IMR-90 (cell line): ENCODE results near the gene IL20RA. TPM values are rescaled to one million over a fixed set of nuclear protein-coding genes. Genes with fewer than 3 reads are reported as not detected.

ENCODE experiments used
- ATAC-seq: fragments of 200-7000 bp; cut with Tn5 transposase; 2 replicates; pipeline ENCODE4 v1.9.1; 2020; ENCODE audit warnings: low read depth, mild to moderate bottlenecking, moderate library complexity
- BruUV-seq: library from RNA; stranded (reverse); fragments of 400-500 nt; replicated peaks from 2 replicates; lab custom pipeline; 2021; lab: Mats Ljungman, UMichigan
- CTCF ChIA-PET: fragments of 300-600 bp; formaldehyde crosslinking; extraction: SDS; loops from one replicate; lab custom pipeline; 2021; ENCODE audit warnings: antibody characterized with exemption; lab: Yijun Ruan, JAX
- POLR2A ChIA-PET: fragments of 300-600 bp; sonication (Branson Sonifier 250); formaldehyde crosslinking; loops from one replicate; lab custom pipeline; 2022; ENCODE audit warnings: antibody characterized with exemption; ENCODE audit not compliant: unreplicated experiment; lab: Charles Lee
- DNase-seq: peaks from one replicate; pipeline ENCODE4 v3.0.0; 2013
- H2AFZ ChIP-seq: replicated peaks from 2 replicates; pipeline ENCODE3; 2013; ENCODE audit warnings: low read length, mild to moderate bottlenecking; ENCODE audit not compliant: poor library complexity
- H2AK5ac ChIP-seq: 2 replicates; pipeline ENCODE4 v1.6.1; 2013; ENCODE audit warnings: low read depth, low read length, inconsistent platforms
- H2AK9ac ChIP-seq: replicated peaks from 2 replicates; pipeline ENCODE3; 2013; ENCODE audit warnings: mild to moderate bottlenecking, low read depth, low read length, moderate library complexity; ENCODE audit not compliant: poor library complexity
- H2BK120ac ChIP-seq: 2 replicates; pipeline ENCODE4 v1.6.1; 2013; ENCODE audit warnings: low read depth, low read length, inconsistent platforms
- H2BK15ac ChIP-seq: 3 replicates; pipeline ENCODE4 v1.6.1; 2013; ENCODE audit warnings: low read depth, low read length, inconsistent platforms
- H2BK20ac ChIP-seq: 2 replicates; pipeline ENCODE4 v1.6.1; 2013; ENCODE audit warnings: low read depth, mild to moderate bottlenecking, inconsistent platforms, low read length, moderate library complexity
- H2BK5ac ChIP-seq: 2 replicates; pipeline ENCODE4 v1.6.1; 2013; ENCODE audit warnings: mild to moderate bottlenecking, low read depth, low read length, inconsistent platforms; ENCODE audit not compliant: poor library complexity, severe bottlenecking
- H3K14ac ChIP-seq: replicated peaks from 2 replicates; pipeline ENCODE4 v1.6.1; 2013; ENCODE audit warnings: low read depth, low read length, inconsistent platforms
- H3K18ac ChIP-seq: 2 replicates; pipeline ENCODE4 v1.6.1; 2013; ENCODE audit warnings: low read depth, low read length, control low read depth
- H3K23ac ChIP-seq: 2 replicates; pipeline ENCODE4 v1.6.1; 2013; ENCODE audit warnings: low read depth, low read length, inconsistent platforms
- H3K27ac ChIP-seq: 2 replicates; pipeline ENCODE4 v1.5.1; 2013; ENCODE audit warnings: mild to moderate bottlenecking, control low read depth, low read length; ENCODE audit not compliant: insufficient read depth
- H3K27me3 ChIP-seq: 2 replicates; pipeline ENCODE4 v1.6.1; 2013; ENCODE audit warnings: low read length; ENCODE audit not compliant: control insufficient read depth, insufficient read depth
- H3K36me3 ChIP-seq: 2 replicates; pipeline ENCODE4 v1.6.1; 2013; ENCODE audit warnings: low read length, mixed read lengths; ENCODE audit not compliant: control insufficient read depth, insufficient read depth
- H3K4ac ChIP-seq: 2 replicates; pipeline ENCODE4 v1.6.1; 2013; ENCODE audit warnings: low read depth, low read length, inconsistent platforms
- H3K4me1 ChIP-seq: 2 replicates; pipeline ENCODE4 v1.6.1; 2013; ENCODE audit warnings: low read length, mixed read lengths; ENCODE audit not compliant: control insufficient read depth, insufficient read depth
- H3K4me2 ChIP-seq: 2 replicates; pipeline ENCODE4 v1.6.1; 2013; ENCODE audit warnings: low read depth, mild to moderate bottlenecking, control low read depth, low read length, moderate library complexity
- H3K4me3 ChIP-seq: 2 replicates; pipeline ENCODE4 v1.5.1; 2013; ENCODE audit warnings: low read depth, mild to moderate bottlenecking, control low read depth, low read length, moderate library complexity; ENCODE audit not compliant: insufficient read depth
- H3K56ac ChIP-seq: 2 replicates; pipeline ENCODE4 v1.6.1; 2013; ENCODE audit warnings: low read length, inconsistent platforms; ENCODE audit not compliant: insufficient read depth; ENCODE audit errors: extremely low read depth
- H3K79me1 ChIP-seq, 2 experiments: 2 replicates each; pipeline ENCODE4 v1.6.1; 2013; ENCODE audit warnings: low read length in 2 of 2, inconsistent platforms in 1 of 2, low read depth in 1 of 2
- H3K9ac ChIP-seq: 2 replicates; pipeline ENCODE4 v1.6.1; 2013; ENCODE audit warnings: low read depth, low read length, control low read depth
- H3K9me1 ChIP-seq: 2 replicates; pipeline ENCODE4 v1.6.1; 2013; ENCODE audit warnings: low read length, inconsistent platforms; ENCODE audit not compliant: insufficient read depth
- H3K9me3 ChIP-seq: 2 replicates; pipeline ENCODE4 v1.6.1; 2013; ENCODE audit warnings: low read length; ENCODE audit not compliant: control insufficient read depth, insufficient read depth
- H4K20me1 ChIP-seq: 2 replicates; pipeline ENCODE4 v1.6.1; 2013; ENCODE audit warnings: low read length, inconsistent platforms; ENCODE audit not compliant: insufficient read depth
- H4K5ac ChIP-seq: 2 replicates; pipeline ENCODE4 v1.6.1; 2013; ENCODE audit warnings: mild to moderate bottlenecking, low read depth, low read length, control low read depth
- H4K8ac ChIP-seq, 2 experiments: 2 replicates each; pipeline ENCODE4 v1.6.1; 2013; ENCODE audit warnings: low read depth in 2 of 2, low read length in 2 of 2, control low read depth in 1 of 2, inconsistent platforms in 1 of 2
- H4K91ac ChIP-seq: 2 replicates; pipeline ENCODE4 v1.6.1; 2013; ENCODE audit warnings: low read depth, low read length, inconsistent platforms; ENCODE audit not compliant: insufficient read depth
- BHLHE40 ChIP-seq: fragments of 150-350 bp; IDR thresholded peaks from 2 replicates; pipeline ENCODE4 v1.6.1; 2016; ENCODE audit warnings: mild to moderate bottlenecking, low read depth, low read length
- CEBPB ChIP-seq: IDR thresholded peaks from 2 replicates; pipeline ENCODE4 v1.6.1; 2012; ENCODE audit warnings: low read depth, low read length, improper control_type of control experiment
- ELK1 ChIP-seq: fragments of 150-350 bp; IDR thresholded peaks from 2 replicates; pipeline ENCODE4 v1.6.1; 2016; ENCODE audit warnings: low read depth, mild to moderate bottlenecking, low read length, moderate library complexity, borderline replicate concordance
- FOS ChIP-seq: fragments of 150-350 bp; IDR thresholded peaks from 2 replicates; pipeline ENCODE4 v1.6.1; 2016; ENCODE audit warnings: low read depth, low read length
- MAFK ChIP-seq: IDR thresholded peaks from 2 replicates; pipeline ENCODE4 v1.6.1; 2012; ENCODE audit warnings: low read depth, low read length, improper control_type of control experiment
- MAZ ChIP-seq: IDR thresholded peaks from 2 replicates; pipeline ENCODE4 v1.6.1; 2012; ENCODE audit warnings: low read depth, mild to moderate bottlenecking, low read length, improper control_type of control experiment, moderate library complexity, borderline replicate concordance
- MXI1 ChIP-seq: IDR thresholded peaks from 2 replicates; pipeline ENCODE4 v1.6.1; 2012; ENCODE audit warnings: low read depth, mild to moderate bottlenecking, low read length, moderate library complexity, borderline replicate concordance
- POLR2A ChIP-seq: IDR thresholded peaks from 2 replicates; pipeline ENCODE4 v1.6.1; 2012; ENCODE audit warnings: mild to moderate bottlenecking, low read depth, low read length
- RAD21 ChIP-seq: IDR thresholded peaks from 2 replicates; pipeline ENCODE4 v1.6.1; 2012; ENCODE audit warnings: low read length, improper control_type of control experiment
- RFX5 ChIP-seq: IDR thresholded peaks from 2 replicates; pipeline ENCODE4 v1.8.0; 2012; ENCODE audit warnings: low read depth, mild to moderate bottlenecking, low read length, moderate library complexity
- WGBS, 2 experiments: methylation state at CpG; one replicate each; pipeline versions ENCODE4 v1.1.5 to v1.1.7; 2013; ENCODE audit warnings: missing lambda C conversion rate in 2 of 2; ENCODE audit not compliant: insufficient read length in 1 of 2; ENCODE audit errors: extremely low coverage in 2 of 2; 5-methylcytosine and 5-hydroxymethylcytosine counted together
- dilution Hi-C: fragments of 300-500 bp; cut with HindIII; formaldehyde crosslinking; loops from one replicate; pipeline ENCODE4 v1.14.3; 2018; ENCODE audit warnings: low sequenced_read_pairs; ENCODE audit not compliant: unreplicated experiment
- in situ Hi-C: fragments of 300-500 bp; cut with MboI; formaldehyde crosslinking; loops from 3 replicates; pipeline ENCODE4 v1.14.3; 2019; ENCODE audit warnings: low sequenced_read_pairs, inconsistent platforms, mixed read lengths
- intact Hi-C: fragments of 100-400 bp; cut with micrococcal nuclease; formaldehyde crosslinking; loops from 2 replicates; pipeline ENCODE4 v1.10.0; 2022
- polyA plus RNA-seq, 3 experiments: library from polyadenylated mRNA; depleted of rRNA; stranded (reverse); fragments of >200 nt; gene quantifications; 2 replicates each; pipeline ENCODE4 v1.2.3, GENCODE V29; 2012; ENCODE audit warnings: low replicate concordance in 1 of 3
- total RNA-seq: library from RNA; depleted of rRNA; stranded (reverse); fragments of >200 nt; gene quantifications from 2 replicates; pipeline ENCODE4 v1.2.3, GENCODE V29; 2012

IL20RA gene
- total and polyA plus RNA-seq, 2 of the 4 experiments (the other 2 are of a cell fraction): 0.02 TPM; not detected in 1

GRCh38 chr6:136989571-136990241 is 55.1 kb downstream of the IL20RA start:
- Histone ChIP-seq H3K4me2 (peak overlapping the region; percentile 66), H3K23ac (peak overlapping the region; percentile 16; the same call in 1 of the 2 replicates), H3K4me3 (peak overlapping the region; percentile 15; the same call in 1 of the 2 replicates), H3K9me3 (no peaks in the 10 kb centered on the region), H3K4ac (no peak overlapping the region), H2BK15ac (no peak overlapping the region), H4K20me1 (no peaks in the 10 kb centered on the region), H2AK9ac (no peak overlapping the region), H2AK5ac (no peak overlapping the region), H4K91ac (no peak overlapping the region), H3K9ac (no peak overlapping the region), H2BK5ac (no peak overlapping the region), H4K5ac (no peak overlapping the region), H3K4me1 (peaks cover 3% of the 10 kb centered on the region; the same call in 1 of the 2 replicates), H2BK20ac (no peak overlapping the region), H2AFZ (peak overlapping the region; percentile 81), H3K56ac (no peak overlapping the region), H4K8ac (no peak overlapping the region), H3K79me1 (no peaks in the 10 kb centered on the region), H3K18ac (no peak overlapping the region), H3K9me1 (no peaks in the 10 kb centered on the region), H2BK120ac (no peak overlapping the region), H3K14ac (no peak overlapping the region), H3K27ac (no peak overlapping the region), H3K27me3 (peaks cover 32% of the 10 kb centered on the region), H3K36me3 (no peaks in the 10 kb centered on the region)
- POLR2A ChIA-PET: no interaction called here
- ATAC-seq (peak; percentile 44), DNase-seq (no peak)
- TF ChIP-seq CEBPB: no peak
- TF ChIP-seq BHLHE40: no peak
- TF ChIP-seq RAD21: no peak
- TF ChIP-seq POLR2A: no peak
- TF ChIP-seq MXI1: no peak
- no peak for TF ChIP-seq MAFK
- no peak for TF ChIP-seq RFX5
- TF ChIP-seq MAZ: no peak
- TF ChIP-seq ELK1: no peak
- TF ChIP-seq FOS: no peak
- CTCF ChIA-PET: interaction anchor here (1.0 kb wide), 1 partner anchor 21 kb away, joined by 3 read pairs; no protein-coding TSS in a partner anchor
- dilution Hi-C loops (no loop called here), intact Hi-C loops (no loop called here), in situ Hi-C loops (no loop called here)
- WGBS, 2 experiments: 2% methylated on average over 28 of the region's 40 CpGs; no CpG with 5 or more reads in 1 of the 2 experiments
- no TSS peak for BruUV-seq
